Peyer's patch (tissue), 4 donors: ENCODE measurements around the gene PCDHGA11. TPM values are rescaled to one million over a fixed set of nuclear protein-coding genes. Genes with fewer than 3 reads are reported as not detected.
"Not testable (repeated sequence)": the region's sequence is repeated elsewhere in the genome, so short reads cannot be mapped to it uniquely, and the experiment has no call there.

Source experiments
- DNase-seq, 3 donors: peaks; one replicate each; pipeline ENCODE4 v3.0.0-alpha.2; 2017 to 2019
- H3K27ac ChIP-seq, 4 donors: fragments of 200-600 bp; sonication (generic); one replicate each; pipeline ENCODE4 v1.5.1; 2016 to 2019
- H3K27me3 ChIP-seq, 2 donors: fragments of 200-600 bp; sonication (generic); one replicate each; pipeline ENCODE4 v1.5.1; 2019
- H3K36me3 ChIP-seq, 3 donors: fragments of 200-600 bp; sonication (generic); one replicate each; pipeline ENCODE4 v1.5.1; 2016 to 2019
- H3K4me1 ChIP-seq, 4 donors: fragments of 200-600 bp; sonication (generic); one replicate each; pipeline ENCODE4 v1.5.1; 2016 to 2019
- H3K4me3 ChIP-seq, 4 donors: fragments of 200-600 bp; sonication (generic); 1 replicate in 3 of 4; 2 replicates in 1 of 4; pipeline ENCODE4 v1.5.1; 2016 to 2019; ENCODE audit warnings: mild to moderate bottlenecking in 1 of 4
- H3K9me3 ChIP-seq, 4 donors: fragments of 200-600 bp; sonication (generic); one replicate each; pipeline ENCODE4 v1.5.1; 2016 to 2019; ENCODE audit warnings: mild to moderate bottlenecking in 1 of 4
- POLR2A ChIP-seq, 2 donors: fragments of 450-650 bp; IDR thresholded peaks; one replicate each; pipeline ENCODE4 v1.5.1; 2017; ENCODE audit warnings: antibody characterized with exemption in 2 of 2, mild to moderate bottlenecking in 2 of 2, moderate library complexity in 2 of 2
- total RNA-seq, 4 donors: library from RNA; depleted of rRNA; stranded (reverse); fragments of >200 nt; gene quantifications; one replicate each; pipeline ENCODE4 v1.1.0, GENCODE V29; 2016
- TF ChIP-seq, protein P1 (sequence below), 6 experiments: fragments of 450-650 bp in 4 of 6; fragments of 200-600 bp in 2 of 6; sonication (generic) in 1 of 6; IDR thresholded peaks; one replicate each; pipeline ENCODE4 v1.5.1; 2017 to 2019; ENCODE audit warnings: antibody characterized with exemption in 6 of 6, mild to moderate bottlenecking in 3 of 6, moderate library complexity in 1 of 6

The PCDHGA11 gene
- total RNA-seq, 4 donors from 2014 or later, result 1.1 to 5.0 (median 2.4) TPM

DNA sequence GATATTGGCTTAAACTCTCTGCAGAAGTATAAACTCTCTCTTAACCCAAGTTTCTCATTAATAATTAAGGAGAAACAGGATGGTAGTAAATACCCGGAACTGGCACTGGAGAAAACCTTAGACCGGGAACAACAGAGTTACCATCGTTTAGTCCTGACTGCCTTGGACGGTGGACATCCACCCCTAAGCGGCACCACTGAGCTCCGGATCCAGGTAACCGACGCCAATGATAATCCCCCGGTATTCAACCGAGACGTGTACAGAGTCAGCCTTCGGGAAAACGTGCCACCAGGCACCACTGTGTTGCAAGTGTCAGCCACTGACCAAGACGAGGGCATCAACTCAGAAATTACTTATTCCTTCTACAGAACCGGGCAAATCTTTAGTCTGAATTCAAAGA is 22.2 kb upstream of the PCDHGA11 start:
- TF ChIP-seq POLR2A (IDR thresholded peaks at IDR 0.05), result no peak
- TF ChIP-seq, protein P1, sequence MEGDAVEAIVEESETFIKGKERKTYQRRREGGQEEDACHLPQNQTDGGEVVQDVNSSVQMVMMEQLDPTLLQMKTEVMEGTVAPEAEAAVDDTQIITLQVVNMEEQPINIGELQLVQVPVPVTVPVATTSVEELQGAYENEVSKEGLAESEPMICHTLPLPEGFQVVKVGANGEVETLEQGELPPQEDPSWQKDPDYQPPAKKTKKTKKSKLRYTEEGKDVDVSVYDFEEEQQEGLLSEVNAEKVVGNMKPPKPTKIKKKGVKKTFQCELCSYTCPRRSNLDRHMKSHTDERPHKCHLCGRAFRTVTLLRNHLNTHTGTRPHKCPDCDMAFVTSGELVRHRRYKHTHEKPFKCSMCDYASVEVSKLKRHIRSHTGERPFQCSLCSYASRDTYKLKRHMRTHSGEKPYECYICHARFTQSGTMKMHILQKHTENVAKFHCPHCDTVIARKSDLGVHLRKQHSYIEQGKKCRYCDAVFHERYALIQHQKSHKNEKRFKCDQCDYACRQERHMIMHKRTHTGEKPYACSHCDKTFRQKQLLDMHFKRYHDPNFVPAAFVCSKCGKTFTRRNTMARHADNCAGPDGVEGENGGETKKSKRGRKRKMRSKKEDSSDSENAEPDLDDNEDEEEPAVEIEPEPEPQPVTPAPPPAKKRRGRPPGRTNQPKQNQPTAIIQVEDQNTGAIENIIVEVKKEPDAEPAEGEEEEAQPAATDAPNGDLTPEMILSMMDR (IDR thresholded peaks at IDR 0.05), result no peak
- Histone ChIP-seq H3K36me3 (no peaks in the 10 kb centered on the region), H3K9me3 (peaks cover 0 to 59% (median 20%) of the 10 kb centered on the region in 4 donors), H3K27ac (no peak overlapping the region), H3K4me3 (no peak overlapping the region), H3K27me3 (no peaks in the 10 kb centered on the region), H3K4me1 (no peaks in the 10 kb centered on the region)
- DNase-seq, result no peak

DNA sequence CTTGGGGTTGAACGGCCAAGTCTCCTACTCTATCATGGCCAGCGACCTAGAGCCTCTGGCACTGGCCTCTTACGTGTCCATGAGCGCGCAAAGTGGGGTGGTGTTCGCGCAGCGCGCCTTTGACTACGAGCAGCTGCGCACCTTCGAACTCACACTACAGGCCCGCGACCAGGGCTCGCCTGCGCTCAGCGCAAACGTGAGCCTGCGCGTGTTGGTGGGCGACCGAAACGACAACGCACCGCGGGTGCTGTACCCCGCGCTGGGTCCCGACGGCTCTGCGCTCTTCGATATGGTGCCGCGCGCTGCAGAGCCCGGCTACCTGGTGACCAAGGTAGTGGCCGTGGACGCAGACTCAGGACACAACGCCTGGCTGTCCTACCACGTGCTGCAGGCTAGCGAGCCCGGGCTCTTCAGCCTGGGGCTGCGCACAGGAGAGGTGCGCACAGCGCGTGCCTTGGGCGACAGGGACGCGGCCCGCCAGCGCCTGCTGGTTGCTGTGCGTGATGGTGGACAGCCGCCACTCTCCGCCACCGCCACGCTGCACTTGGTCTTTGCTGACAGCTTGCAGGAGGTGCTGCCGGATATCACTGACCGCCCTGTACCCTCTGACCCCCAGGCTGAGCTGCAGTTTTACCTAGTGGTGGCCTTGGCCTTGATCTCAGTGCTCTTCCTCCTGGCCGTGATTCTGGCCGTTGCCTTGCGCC is 21.1 kb upstream of the PCDHGA11 start:
- no peak overlapping the region for H3K27ac ChIP-seq
- H3K36me3 ChIP-seq, result no peaks in the 10 kb centered on the region
- H3K4me1 ChIP-seq, result no peaks in the 10 kb centered on the region
- no peak for DNase-seq
- peaks cover 0 to 53% (median 15%) of the 10 kb centered on the region in 4 donors for H3K9me3 ChIP-seq
- no peaks in the 10 kb centered on the region for H3K27me3 ChIP-seq
- TF ChIP-seq POLR2A (IDR thresholded peaks at IDR 0.05), result no peak
- TF ChIP-seq, protein P1 (IDR thresholded peaks at IDR 0.05), result no peak
- no peak overlapping the region for H3K4me3 ChIP-seq

DNA sequence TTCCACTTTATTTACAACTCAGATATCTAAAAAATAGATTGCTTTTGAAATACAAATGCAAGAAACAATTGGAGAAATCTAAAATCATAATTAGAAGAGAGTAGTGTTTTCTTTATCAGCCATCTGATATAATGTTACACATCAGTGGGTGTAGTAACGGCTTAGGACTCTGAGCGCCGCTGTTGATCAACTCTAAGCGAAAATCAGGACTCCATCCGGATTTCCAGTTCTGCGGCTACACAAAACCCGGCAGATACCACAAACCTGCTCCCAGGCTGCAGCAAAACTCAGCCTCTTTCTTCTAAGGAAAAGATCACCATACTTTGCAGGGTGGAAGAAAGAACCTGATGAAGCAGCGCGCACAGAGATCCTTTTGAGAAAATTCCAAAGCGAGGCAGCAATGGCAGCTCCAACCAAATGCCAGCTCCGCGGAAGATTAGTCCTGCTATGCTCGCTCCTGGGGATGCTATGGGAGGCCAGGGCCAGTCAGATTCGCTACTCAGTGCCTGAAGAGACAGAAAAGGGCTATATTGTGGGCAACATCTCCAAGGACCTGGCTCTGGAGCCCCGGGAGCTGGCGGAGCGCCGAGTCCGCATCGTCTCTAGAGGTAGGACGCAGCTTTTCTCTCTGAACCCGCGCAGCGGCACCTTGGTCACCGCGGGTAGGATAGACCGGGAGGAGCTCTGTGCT is 18.2 kb upstream of the PCDHGA11 start, which contains the start of gene PCDHGA9:
TSS of gene PCDHGA9 (plus strand) at position 226 of the 691 bp plus-strand sequence. CDS start at position 401, 175 bp downstream.
- H3K9me3 ChIP-seq, result peaks cover 0 to 58% (median 14%) of the 10 kb centered on the region in 4 donors
- H3K4me3 ChIP-seq, result peak within 1 kb of the TSS in 1 of 4 donors; percentile 10
- TF ChIP-seq, protein P1 (IDR thresholded peaks at IDR 0.05), result peak in 3 of 6 experiments; percentile 32 to 37 (median 35)
- TF ChIP-seq POLR2A (IDR thresholded peaks at IDR 0.05), result no peak
- no peaks in the 10 kb centered on the region for H3K36me3 ChIP-seq
- no peak for DNase-seq
- no peaks in the 10 kb centered on the region for H3K4me1 ChIP-seq
- no peak within 1 kb of the TSS for H3K27ac ChIP-seq
- H3K27me3 ChIP-seq, result no peaks in the 10 kb centered on the region

DNA sequence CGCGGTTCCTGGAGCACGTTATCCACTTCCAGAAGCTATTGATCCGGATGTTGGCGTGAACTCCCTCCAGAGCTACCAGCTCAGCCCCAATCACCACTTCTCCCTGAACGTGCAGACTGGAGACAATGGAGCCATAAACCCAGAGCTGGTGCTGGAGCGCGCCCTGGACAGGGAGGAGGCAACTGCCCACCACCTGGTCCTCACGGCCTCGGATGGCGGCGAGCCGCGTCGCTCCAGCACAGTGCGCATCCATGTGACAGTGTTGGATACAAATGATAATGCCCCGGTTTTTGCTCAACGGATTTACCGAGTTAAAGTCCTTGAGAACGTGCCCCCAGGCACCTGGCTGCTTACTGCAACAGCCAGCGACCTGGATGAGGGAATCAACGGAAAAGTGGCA is 17.5 kb upstream of the PCDHGA11 start:
- TF ChIP-seq, protein P1 (IDR thresholded peaks at IDR 0.05), result no peak
- no peak for TF ChIP-seq POLR2A (IDR thresholded peaks at IDR 0.05)
- H3K4me3 ChIP-seq, result no peak overlapping the region
- no peaks in the 10 kb centered on the region for H3K4me1 ChIP-seq
- no peak overlapping the region for H3K27ac ChIP-seq
- H3K27me3 ChIP-seq, result no peaks in the 10 kb centered on the region
- no peak for DNase-seq
- H3K36me3 ChIP-seq, result no peaks in the 10 kb centered on the region
- peaks cover 0 to 63% (median 14%) of the 10 kb centered on the region in 4 donors for H3K9me3 ChIP-seq

DNA sequence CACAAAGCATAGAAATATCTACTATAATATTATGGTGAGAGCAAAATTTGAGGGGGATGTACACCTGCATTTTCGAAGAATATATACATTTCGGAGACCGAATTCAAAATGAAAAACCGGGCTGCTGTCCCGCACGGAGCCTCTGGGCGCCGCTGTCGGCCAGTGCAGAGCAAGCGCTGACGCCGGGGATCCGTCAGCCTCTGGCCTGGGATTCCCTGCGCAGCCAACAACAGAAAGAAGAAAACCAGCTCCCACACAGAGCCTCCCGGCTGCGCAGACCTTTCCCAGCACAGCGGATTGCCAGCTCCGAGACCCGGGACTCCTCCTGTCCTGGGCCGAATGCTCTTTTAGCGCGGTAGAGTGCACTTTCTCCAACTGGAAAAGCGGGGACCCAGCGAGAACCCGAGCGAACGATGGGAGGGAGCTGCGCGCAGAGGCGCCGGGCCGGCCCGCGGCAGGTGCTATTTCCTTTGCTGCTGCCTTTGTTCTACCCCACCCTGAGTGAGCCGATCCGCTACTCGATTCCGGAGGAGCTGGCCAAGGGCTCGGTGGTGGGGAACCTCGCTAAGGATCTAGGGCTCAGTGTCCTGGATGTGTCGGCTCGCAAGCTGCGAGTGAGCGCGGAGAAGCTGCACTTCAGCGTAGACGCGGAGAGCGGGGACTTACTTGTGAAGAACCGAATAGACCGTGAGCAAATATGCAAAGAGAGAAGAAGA is 12.9 kb upstream of the PCDHGA11 start, which contains the start of gene PCDHGB6:
TSS of gene PCDHGB6 (plus strand) at position 232 of the 716 bp plus-strand sequence. CDS start at position 414, 182 bp downstream.
- peak within 1 kb of the TSS in 2 of 4 donors; percentile 30 to 37 for H3K4me3 ChIP-seq
- H3K27me3 ChIP-seq, H3K36me3 ChIP-seq, H3K4me1 ChIP-seq, H3K27ac ChIP-seq, DNase-seq: not testable (repeated sequence)
- TF ChIP-seq, protein P1 (IDR thresholded peaks at IDR 0.05), result peak in 4 of 6 experiments; percentile 25 to 53 (median 46)
- peaks cover 0 to 69% (median 13%) of the 10 kb centered on the region in 4 donors for H3K9me3 ChIP-seq
